H9 (cell line): ENCODE measurements around the gene UBASH3A. TPM values are rescaled to one million over a fixed set of nuclear protein-coding genes. Genes with fewer than 3 reads are reported as not detected.

Experiments used
- DNase-seq: peaks from one replicate; pipeline ENCODE4 v3.0.0-alpha.2; 2017
- H2AFZ ChIP-seq: one replicate; pipeline ENCODE4 v1.6.1; 2013; ENCODE audit warnings: mild to moderate bottlenecking, low read length, control low read depth, moderate library complexity
- H2AK5ac ChIP-seq: 2 replicates; pipeline ENCODE4 v1.6.1; 2013; ENCODE audit warnings: low read length, control low read depth, mixed read lengths; ENCODE audit not compliant: insufficient read length
- H2BK120ac ChIP-seq: one replicate; pipeline ENCODE4 v1.6.1; 2013; ENCODE audit warnings: low read depth, mild to moderate bottlenecking, low read length, control low read depth, inconsistent platforms; ENCODE audit not compliant: poor library complexity, severe bottlenecking
- H2BK12ac ChIP-seq: 2 replicates; pipeline ENCODE4 v1.6.1; 2013; ENCODE audit warnings: low read length, control low read depth, mixed read lengths, low read depth; ENCODE audit not compliant: insufficient read length
- H2BK15ac ChIP-seq: 2 replicates; pipeline ENCODE4 v1.6.1; 2013; ENCODE audit warnings: low read depth, low read length, control low read depth
- H2BK20ac ChIP-seq: one replicate; pipeline ENCODE4 v1.6.1; 2013; ENCODE audit warnings: low read depth, mild to moderate bottlenecking, low read length, control low read depth, inconsistent platforms; ENCODE audit not compliant: poor library complexity, severe bottlenecking
- H2BK5ac ChIP-seq: 2 replicates; pipeline ENCODE4 v1.6.1; 2013; ENCODE audit warnings: low read length, control low read depth, mixed read lengths; ENCODE audit not compliant: insufficient read length
- H3K14ac ChIP-seq: 2 replicates; pipeline ENCODE4 v1.6.1; 2013; ENCODE audit warnings: low read length, control low read depth; ENCODE audit not compliant: insufficient read depth
- H3K18ac ChIP-seq: 2 replicates; pipeline ENCODE4 v1.6.1; 2013; ENCODE audit warnings: low read depth, mild to moderate bottlenecking, mixed read lengths, low read length, control low read depth; ENCODE audit not compliant: insufficient read length
- H3K23ac ChIP-seq: 2 replicates; pipeline ENCODE4 v1.6.1; 2013; ENCODE audit warnings: low read length, control low read depth, mixed read lengths, low read depth; ENCODE audit not compliant: insufficient read length
- H3K23me2 ChIP-seq: 2 replicates; pipeline ENCODE4 v1.6.1; 2013; ENCODE audit warnings: low read depth, mild to moderate bottlenecking, mixed read lengths, low read length, control low read depth; ENCODE audit not compliant: insufficient read length, poor library complexity, severe bottlenecking
- H3K27ac ChIP-seq: 2 replicates; pipeline ENCODE4 v1.5.1; 2013; ENCODE audit warnings: low read length, control low read depth, mixed read lengths, low read depth; ENCODE audit not compliant: insufficient read length
- H3K27me3 ChIP-seq: 2 replicates; pipeline ENCODE4 v1.6.1; 2013; ENCODE audit warnings: low read length, control low read depth, inconsistent platforms; ENCODE audit not compliant: insufficient read depth
- H3K4ac ChIP-seq: 2 replicates; pipeline ENCODE4 v1.6.1; 2013; ENCODE audit warnings: low read depth, mild to moderate bottlenecking, control low read depth, inconsistent platforms, low read length, moderate library complexity
- H3K4me1 ChIP-seq: 2 replicates; pipeline ENCODE4 v1.6.1; 2013; ENCODE audit warnings: low read length, control low read depth, inconsistent platforms; ENCODE audit not compliant: insufficient read depth
- H3K4me2 ChIP-seq: 2 replicates; pipeline ENCODE4 v1.6.1; 2013; ENCODE audit warnings: low read length, control low read depth, mixed read lengths; ENCODE audit not compliant: insufficient read length, insufficient read depth
- H3K56ac ChIP-seq: 2 replicates; pipeline ENCODE4 v1.6.1; 2013; ENCODE audit warnings: low read depth, mild to moderate bottlenecking, mixed read lengths, low read length, control low read depth; ENCODE audit not compliant: insufficient read length
- H3K79me1 ChIP-seq: 2 replicates; pipeline ENCODE4 v1.6.1; 2013; ENCODE audit warnings: low read depth, mild to moderate bottlenecking, moderate library complexity, low read length, control low read depth, inconsistent platforms; ENCODE audit not compliant: insufficient read depth, poor library complexity, severe bottlenecking
- H3K79me2 ChIP-seq: 2 replicates; pipeline ENCODE4 v1.6.1; 2013; ENCODE audit warnings: low read length, control low read depth, inconsistent platforms; ENCODE audit not compliant: insufficient read depth
- H3K9ac ChIP-seq: 2 replicates; pipeline ENCODE4 v1.6.1; 2013; ENCODE audit warnings: low read length, control low read depth, mixed read lengths; ENCODE audit not compliant: insufficient read length; ENCODE audit errors: extremely low read depth
- H3K9me3 ChIP-seq: one replicate; pipeline ENCODE4 v1.6.1; 2013; ENCODE audit warnings: low read depth, low read length, inconsistent platforms; ENCODE audit not compliant: control insufficient read depth
- H3T11ph ChIP-seq: one replicate; pipeline ENCODE4 v1.6.1; 2013; ENCODE audit warnings: mild to moderate bottlenecking, low read length, control low read depth, inconsistent platforms
- H4K20me1 ChIP-seq: one replicate; pipeline ENCODE4 v1.6.1; 2013; ENCODE audit not compliant: control insufficient read depth, insufficient read length, insufficient read depth
- H4K5ac ChIP-seq: 2 replicates; pipeline ENCODE4 v1.6.1; 2013; ENCODE audit warnings: low read depth, mild to moderate bottlenecking, mixed read lengths, low read length, control low read depth; ENCODE audit not compliant: insufficient read length
- H4K8ac ChIP-seq: replicated peaks from 2 replicates; pipeline ENCODE4 v1.6.1; 2013; ENCODE audit warnings: low read length, control low read depth, mixed read lengths, low read depth; ENCODE audit not compliant: insufficient read length
- H4K91ac ChIP-seq: 2 replicates; pipeline ENCODE4 v1.6.1; 2013; ENCODE audit warnings: low read depth, mild to moderate bottlenecking, moderate library complexity, mixed read lengths, low read length, control low read depth; ENCODE audit not compliant: insufficient read length
- H3K27ac Mint-ChIP-seq, 3 experiments: 2 replicates in 2 of 3; 3 replicates in 1 of 3; pipeline ENCODE4 v1.8.0; 2020 to 2021; ENCODE audit warnings: mixed read lengths in 3 of 3, mild to moderate bottlenecking in 1 of 3, moderate library complexity in 1 of 3
- H3K27me3 Mint-ChIP-seq: 2 replicates; pipeline ENCODE4 v1.8.0; 2021; ENCODE audit warnings: low read depth, mild to moderate bottlenecking, moderate library complexity, mixed read lengths
- H3K36me3 Mint-ChIP-seq, 3 experiments: 2 replicates in 2 of 3; 3 replicates in 1 of 3; pipeline ENCODE4 v1.8.0; 2020 to 2021; ENCODE audit warnings: low read depth in 3 of 3, mixed read lengths in 3 of 3; ENCODE audit not compliant: insufficient read depth in 1 of 3
- H3K4me1 Mint-ChIP-seq, 2 experiments: 2 replicates each; pipeline ENCODE4 v1.8.0; 2020; ENCODE audit warnings: mixed read lengths in 2 of 2
- H3K4me3 Mint-ChIP-seq, 2 experiments: 2 replicates in 1 of 2; 3 replicates in 1 of 2; pipeline ENCODE4 v1.8.0; 2020 to 2021; ENCODE audit warnings: mild to moderate bottlenecking in 2 of 2, mixed read lengths in 2 of 2, moderate library complexity in 1 of 2
- H3K9me3 Mint-ChIP-seq, 2 experiments: 2 replicates in 1 of 2; 3 replicates in 1 of 2; pipeline ENCODE4 v1.8.0; 2020; ENCODE audit warnings: mild to moderate bottlenecking in 2 of 2, mixed read lengths in 2 of 2, moderate library complexity in 1 of 2
- CTCF ChIP-seq: fragments of 200-600 bp; sonication (generic); conservative IDR thresholded peaks from 3 replicates; pipeline ENCODE4 v1.8.0; 2021; ENCODE audit warnings: antibody characterized with exemption, mild to moderate bottlenecking
- WGBS: extraction: QIAGEN DNeasy Blood & Tissue Kit; methylation state at CpG from one replicate; pipeline ENCODE4 v1.1.7; 2013; ENCODE audit warnings: missing lambda C conversion rate, low lambda C conversion rate, mixed read lengths; ENCODE audit not compliant: insufficient read length; ENCODE audit errors: extremely low coverage; 5-methylcytosine and 5-hydroxymethylcytosine counted together
- total RNA-seq: library from RNA; stranded (reverse); gene quantifications from 2 replicates; pipeline ENCODE4 v1.2.1, GENCODE V29; 2021

Gene UBASH3A
- total RNA-seq, 1 experiment from 2014 or later, result not detected

- Histone ChIP-seq H2BK120ac (no peak overlapping the region), H3K4me2 (no peak overlapping the region), H3K9me3 (no peaks in the 10 kb centered on the region), H4K91ac (no peak overlapping the region), H4K20me1 (no peaks in the 10 kb centered on the region), H2BK20ac (no peak overlapping the region), H3K4ac (no peak overlapping the region), H3K27me3 (no peaks in the 10 kb centered on the region), H2AK5ac (no peak overlapping the region), H3K79me2 (no peaks in the 10 kb centered on the region), H3K18ac (no peak overlapping the region), H4K5ac (no peak overlapping the region), H3K27ac (no peak overlapping the region), H4K8ac (no peak overlapping the region), H3K14ac (no peak overlapping the region; the same call in 1 of the 2 replicates), H3K79me1 (no peaks in the 10 kb centered on the region), H2BK15ac (no peak overlapping the region), H3T11ph (no peak overlapping the region), H2BK5ac (no peak overlapping the region), H2AFZ (no peak overlapping the region), H2BK12ac (no peak overlapping the region), H3K56ac (no peak overlapping the region), H3K9ac (no peak overlapping the region), H3K4me1 (no peaks in the 10 kb centered on the region), H3K23ac (no peak overlapping the region), H3K23me2 (no peaks in the 10 kb centered on the region)
- Mint-ChIP-seq H3K4me1 (peaks cover 16 to 17% of the 10 kb centered on the region in 2 experiments), H3K4me3 (no peak overlapping the region; a peak in 1 of 5 replicates), H3K27me3 (peaks cover 1% of the 10 kb centered on the region; the same call in 1 of the 2 replicates), H3K9me3 (peaks cover 3 to 6% of the 10 kb centered on the region in 2 experiments; a peak in 4 of 5 replicates), H3K27ac (peak overlapping the region in 1 of 3 experiments; percentile 73; a peak in 1 of 7 replicates), H3K36me3 (peaks cover 0 to 2% (median 0%) of the 10 kb centered on the region in 3 experiments; a peak in 1 of 7 replicates)
- WGBS, result no CpG with 5 or more reads among the region's 19 CpGs
- TF ChIP-seq CTCF, result no peak
- no peak for DNase-seq
Observed at GRCh38 chr21:42453986-42454570, 50.4 kb downstream of the UBASH3A start.
